NCI-H1436 treated with DMSO at 0.1 percent for 48 hours (cell line): Measurements from ENCODE around the gene LRRC26.
"Not testable (repeated sequence)": the region's sequence is repeated elsewhere in the genome, so short reads cannot be mapped to it uniquely, and the experiment has no call there.

Experiments
- DNase-seq: peaks from one replicate; lab custom pipeline; 2025; lab: John Stamatoyannopoulos, UW

Gene LRRC26

DNA sequence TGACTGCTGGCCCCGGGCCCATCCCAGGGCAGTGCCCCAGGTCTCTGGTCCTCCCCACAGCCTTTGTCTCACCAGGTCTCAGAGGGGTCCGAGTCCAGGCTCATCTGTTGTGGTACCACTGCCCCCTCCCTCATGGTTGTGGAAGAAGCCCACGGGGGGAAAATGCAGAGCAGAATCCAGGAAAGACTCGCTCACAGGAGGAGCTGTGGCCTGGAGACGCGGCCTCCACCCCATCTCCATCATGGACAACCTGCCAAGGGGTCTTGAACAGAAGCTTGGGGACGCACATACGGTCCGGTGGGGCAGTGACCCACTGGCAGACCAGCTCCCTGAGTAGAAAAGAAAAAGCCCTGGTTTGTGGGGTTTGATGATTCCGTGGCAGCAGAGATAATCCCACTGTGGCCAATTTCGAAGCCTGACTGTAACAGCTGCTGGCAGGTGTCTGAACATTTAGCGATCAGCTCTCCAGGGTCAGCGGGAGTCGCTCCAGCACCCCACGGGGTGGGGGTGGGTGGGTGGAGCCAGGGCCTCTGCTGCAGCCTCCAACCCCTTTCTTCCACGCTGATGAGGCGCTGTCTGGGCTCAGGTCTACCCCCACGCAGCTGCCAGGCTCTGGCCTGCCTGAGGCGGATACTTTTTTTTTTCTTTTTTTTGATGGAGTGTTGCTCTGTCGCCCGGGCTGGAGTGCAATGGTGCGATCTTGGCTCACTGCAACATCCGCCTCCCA is 32.8 kb downstream of the LRRC26 start:
- DNase-seq: no peak

DNA sequence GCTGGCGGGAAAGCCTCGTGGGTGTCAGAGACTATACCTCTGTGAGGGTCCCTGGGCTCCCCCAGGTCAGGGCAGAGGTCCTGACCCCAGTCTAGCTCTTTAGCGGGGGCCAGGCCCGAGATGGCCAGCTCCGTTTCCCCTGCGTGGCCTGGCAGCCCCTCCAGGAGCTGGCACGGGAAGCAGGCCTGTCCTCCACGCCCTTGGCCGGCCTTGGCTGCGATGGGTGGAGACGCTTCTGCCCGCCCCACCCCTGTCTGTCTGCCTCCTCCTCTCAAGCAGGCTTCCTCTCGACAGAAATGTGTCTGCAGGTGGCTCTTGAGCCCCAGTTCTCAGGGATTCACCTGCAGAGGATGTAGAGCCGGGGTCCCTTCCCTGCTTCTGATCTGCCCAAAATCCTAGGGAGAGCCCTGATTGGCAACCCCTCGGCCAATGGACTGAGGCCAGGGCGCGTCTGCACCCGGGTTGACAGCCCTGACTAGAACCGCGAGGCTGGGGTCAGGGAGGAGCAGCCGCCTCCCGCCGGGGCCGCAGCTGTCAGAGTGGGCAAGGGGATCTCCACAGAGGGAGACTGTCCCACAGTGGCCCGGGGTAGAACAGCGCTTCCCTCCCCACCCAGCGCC is 33.5 kb downstream of the LRRC26 start:
- no peak for DNase-seq

DNA sequence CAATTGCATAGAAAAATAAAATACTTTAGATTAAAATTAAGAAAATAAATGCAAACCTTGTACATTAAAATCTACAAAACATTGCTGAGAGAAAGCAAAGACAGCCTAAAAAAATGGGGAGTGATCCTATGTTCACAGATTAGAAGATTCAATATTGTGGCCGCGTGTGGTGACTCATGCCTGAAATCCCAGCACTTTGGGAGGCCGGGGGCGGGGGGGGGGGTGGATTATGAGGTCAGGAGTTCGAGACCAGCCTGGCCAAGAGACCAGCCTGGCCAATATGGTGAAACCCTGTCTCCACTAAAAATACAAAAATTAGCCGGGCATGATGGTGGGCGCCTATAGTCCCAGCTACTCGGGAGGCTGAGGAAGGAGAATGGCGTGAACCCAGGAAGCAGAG is 34.7 kb downstream of the LRRC26 start:
- not testable (repeated sequence) for DNase-seq

DNA sequence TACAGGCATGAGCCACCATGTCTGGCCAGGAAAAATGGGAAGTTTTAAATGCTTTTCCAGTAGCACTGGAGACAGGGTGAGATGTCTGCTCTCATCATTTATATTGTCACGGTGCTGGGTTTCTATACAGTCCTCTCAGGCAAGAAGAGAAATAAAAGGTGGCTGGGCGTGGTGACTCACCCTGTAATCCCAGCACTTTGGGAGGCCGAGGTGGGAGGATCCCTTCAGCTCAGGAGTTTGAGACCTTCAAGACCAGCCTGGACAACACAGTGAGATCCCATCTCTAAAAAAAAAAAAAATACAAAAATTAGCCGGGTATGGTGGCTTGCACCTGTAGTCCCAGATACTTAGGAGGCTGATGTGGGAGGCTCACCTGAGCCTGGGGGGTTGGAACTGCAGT is 35.7 kb downstream of the LRRC26 start:
- DNase-seq: no peak

DNA sequence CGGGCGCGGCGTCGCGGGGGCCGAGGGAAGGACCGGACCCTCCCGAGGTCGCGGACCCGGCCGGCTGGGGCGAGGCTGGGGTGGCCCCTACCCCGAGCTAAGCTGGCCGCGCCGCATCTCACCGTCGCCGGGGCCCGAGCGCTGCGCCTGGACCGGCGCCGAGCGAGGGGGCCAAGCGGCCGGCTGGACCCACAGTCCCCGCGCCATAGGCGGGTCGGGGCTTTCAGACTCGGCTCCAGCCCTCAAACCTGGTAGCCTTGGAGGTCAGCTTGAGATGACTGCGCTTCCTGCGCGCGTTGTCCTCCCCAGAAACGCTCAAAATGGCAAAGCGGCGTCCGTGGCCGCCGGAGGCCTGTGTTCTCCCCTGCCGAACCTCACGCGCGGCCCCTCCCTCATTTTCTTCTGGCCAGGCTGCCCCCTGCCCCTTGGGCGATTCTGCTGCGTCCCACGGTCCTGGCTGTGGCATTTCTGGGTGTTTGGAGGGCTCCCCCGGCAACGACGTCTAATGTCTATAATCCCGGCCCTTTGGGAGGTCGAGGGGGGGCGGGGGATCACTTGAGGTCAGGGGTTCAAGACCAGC is 39.6 kb downstream of the LRRC26 start:
- no peak for DNase-seq

DNA sequence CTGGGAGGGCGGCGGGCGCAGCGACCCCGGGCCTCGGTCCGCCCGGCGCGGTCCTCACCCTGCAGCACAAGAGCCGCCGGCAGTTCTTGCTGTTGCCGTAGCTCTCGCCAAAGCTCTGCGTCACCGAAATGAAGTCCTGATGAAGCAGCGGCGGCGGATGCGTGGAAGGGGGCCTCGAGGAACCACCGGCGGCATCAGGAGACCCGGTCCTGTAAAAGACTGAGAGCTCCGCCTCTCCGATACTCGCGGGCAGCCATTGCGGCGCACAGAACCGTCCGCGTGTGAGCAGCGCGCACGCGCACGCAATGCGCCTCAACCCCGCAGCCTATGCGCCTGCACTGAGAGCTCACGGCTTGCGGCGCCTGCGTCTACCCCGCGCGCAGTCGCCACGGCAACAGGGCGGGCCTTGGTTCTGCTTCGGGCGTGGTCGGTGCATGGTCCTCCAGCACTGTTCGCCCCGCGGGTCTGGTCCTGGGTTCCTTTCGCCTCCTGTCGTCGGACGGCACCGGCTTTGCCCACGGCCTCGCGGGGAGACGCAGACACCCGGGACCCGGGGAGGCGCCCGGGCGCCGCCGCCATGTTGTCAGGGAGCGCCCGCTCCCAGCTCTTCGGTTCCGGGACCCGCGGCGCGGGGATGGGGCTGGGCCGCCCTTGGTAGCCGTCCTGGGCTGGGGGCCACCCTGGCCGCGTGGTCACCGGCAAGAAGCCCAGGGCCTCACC is 40.2 kb downstream of the LRRC26 start:
- DNase-seq: peak; percentile 57

DNA sequence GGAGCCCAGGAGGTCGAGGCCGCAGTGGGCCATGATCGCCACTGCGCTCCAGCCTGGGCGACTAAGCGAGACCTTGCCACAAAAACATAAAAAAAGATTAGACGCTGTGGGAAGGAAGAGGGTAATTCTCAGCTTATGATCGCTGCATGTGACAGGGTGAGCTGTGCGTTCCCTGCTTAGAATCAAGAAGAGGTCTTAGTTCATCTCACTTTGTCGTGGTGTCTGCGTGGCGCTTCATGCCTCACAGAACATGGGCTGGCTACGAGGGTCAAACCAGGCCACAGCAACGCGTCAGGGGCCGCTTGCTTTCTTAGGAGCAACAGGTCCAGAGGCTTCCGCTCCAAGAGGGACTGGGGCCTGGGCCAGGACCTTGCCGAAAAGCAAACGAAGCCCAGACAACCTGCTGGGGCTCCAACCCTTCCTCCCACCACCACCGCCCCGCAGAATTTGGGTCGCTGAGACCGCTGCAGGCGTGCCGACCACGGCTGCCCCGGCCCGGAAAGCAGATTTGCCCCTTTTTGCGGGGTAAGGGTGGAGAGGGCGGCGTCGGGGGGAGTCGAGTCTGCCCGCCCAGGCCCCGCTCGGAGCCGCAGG is 40.9 kb downstream of the LRRC26 start:
- no peak for DNase-seq

DNA sequence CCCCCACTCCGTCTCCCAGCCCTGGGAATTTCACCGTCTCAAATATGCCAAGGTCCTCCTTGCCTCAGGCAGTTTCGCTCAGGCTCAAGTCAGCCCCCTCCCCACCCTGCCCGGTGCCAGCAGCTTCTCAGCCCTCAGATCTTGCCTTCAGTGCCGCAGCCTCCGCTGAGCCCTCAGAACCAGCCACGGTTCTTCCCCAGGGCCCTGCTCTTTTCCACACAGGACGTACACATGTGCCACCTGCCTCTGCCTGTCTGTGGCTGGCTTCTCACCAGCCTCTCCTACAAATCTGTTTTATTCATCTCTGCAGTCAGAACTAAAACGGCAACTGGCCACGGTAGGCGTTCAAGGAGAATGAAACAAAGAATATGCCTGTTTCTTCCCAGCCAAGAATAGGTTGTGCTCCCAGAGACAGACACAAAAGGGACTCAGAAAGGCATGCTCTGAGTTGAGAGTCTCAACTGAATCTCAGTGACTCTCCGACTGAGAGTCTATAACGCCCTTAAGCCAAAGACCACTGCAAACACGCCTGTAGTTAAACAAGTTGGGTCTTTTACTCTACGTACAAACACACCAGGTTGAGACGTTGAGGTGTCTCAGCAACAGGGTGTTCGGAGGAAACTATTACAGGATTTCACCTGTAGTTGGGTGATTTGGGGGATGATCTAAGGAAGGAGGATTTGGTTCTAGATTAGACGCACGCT is 41.5 kb downstream of the LRRC26 start:
- no peak for DNase-seq

DNA sequence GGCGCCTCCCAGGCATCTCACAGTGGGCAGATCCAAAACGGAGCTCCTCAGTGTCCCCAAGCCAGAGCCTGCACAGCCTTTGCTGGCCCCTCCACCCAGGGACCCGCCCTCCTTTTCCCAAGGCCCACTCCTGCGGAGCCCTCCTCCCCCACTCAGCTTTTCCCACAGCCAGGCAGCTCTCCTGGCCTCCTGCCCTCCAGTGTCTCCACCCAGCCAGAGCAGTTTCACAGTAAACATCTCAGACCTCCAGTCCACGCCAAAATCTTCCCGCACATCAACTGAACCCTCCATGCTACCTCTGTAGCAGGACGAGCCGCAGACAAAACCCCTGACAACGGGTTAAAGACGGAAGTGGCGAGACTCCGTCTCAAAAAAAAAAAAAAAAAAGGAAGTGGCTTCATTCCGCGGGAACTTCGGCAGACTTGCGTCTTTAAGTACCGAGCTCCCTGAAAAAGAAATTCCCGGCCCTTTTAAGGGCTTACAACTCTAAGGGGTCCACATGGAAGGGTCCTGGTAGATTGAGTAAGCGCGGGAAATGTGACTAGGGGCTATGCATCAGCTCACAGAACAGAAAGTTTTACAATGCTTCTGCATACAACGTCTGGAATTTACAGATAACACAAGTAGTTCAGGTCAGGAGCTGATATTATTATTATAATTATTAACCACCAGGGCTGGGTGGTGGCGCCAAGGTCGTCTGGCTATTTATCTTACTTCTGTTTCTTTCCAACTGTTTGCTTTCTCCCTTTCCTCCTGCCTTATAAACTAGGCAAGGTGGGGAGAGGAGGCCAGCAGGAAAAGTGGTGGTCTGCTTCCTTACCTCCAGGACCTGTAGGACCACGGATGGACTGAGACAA is 42.3 kb downstream of the LRRC26 start:
- DNase-seq: no peak

DNA sequence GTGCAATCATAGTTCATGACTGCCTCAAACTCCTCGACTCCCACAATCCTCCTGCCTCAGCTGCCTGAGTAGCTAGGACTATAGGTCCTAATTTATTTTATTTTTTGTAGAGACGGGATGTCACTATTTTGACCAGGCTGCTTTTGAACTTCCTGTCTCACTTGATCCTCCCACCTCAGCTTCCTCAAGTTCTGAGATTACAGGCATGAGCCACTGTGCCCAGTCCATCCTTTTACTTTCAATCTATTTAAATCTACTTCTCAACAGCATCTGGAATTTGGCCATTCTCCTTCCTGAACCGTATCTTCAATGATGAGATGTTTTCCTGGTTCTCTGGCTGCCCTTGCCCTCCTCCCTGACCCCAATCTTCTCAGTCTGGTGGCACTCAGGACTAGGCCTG is 43.1 kb downstream of the LRRC26 start:
- no peak for DNase-seq

DNA sequence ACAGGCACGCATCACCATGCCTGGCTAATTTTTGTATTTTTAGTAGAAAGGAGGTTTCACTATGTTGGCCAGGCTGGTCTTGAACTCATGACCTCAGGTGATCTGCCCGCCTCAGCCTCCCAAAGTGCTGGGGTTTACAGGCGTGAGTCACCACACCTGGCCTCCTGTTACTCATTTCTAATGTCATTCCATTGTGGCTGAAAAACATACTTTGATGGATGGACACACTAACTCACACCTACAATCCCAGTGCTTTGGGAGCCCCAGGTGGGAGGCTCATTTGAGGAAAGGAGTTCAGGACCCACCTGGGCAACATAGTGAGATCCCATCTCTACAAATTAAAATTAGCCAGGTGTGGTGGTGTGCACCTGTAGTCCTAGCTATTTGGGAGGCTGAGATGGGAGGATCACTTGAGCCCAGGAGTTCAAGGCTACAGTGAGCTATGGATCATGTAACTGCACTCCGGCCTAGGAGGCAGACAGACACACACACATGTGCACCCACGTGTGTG is 45.8 kb downstream of the LRRC26 start:
- not testable (repeated sequence) for DNase-seq

DNA sequence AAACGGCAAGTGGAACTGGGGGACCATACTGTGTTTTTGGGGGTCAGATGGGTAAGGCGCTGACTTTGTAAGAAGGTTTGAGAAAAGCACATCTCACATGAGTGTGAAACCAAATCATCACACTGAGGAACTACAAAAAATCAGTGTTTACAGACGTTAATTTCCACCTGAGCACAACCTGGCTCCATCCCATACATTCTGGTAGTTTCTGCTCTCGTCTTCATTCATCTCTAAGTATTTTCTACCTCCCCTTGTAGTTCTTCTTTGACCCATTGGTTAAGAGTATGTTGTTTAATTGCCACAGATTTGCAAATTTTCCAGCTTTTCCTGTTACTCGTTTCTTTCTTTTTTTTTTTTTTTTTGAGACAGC is 46.4 kb downstream of the LRRC26 start:
- DNase-seq: no peak

DNA sequence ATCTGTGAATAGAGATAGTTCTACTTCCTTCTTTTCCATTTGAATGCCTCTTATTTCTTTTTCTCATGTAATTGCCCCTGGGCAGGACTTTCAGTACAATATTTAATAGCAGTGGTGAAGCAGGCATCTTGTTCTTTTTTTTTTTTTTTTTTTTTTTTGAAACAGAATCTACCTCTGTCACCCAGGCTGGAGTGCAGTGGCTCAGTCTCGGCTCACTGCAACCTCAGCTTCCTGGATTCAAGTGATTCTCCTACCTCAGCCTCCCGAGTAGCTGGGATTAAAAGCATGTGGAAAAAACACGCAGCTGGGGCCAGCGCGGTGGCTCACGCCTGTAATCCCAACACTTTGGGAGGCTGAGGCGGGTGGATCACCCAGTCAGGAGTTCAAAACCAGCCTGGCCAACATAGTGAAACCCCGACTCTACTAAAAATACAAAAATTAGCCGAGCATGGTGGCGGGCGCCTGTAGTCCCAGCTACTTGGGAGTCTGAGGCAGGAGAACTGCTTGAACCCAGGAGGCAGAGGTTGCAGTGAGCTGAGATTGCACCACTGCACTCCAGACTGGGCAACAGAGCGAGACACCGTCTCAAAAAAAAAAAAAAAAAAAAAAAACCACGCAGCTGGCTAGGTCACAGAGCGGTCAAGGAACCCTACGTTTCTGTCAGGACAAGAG is 46.9 kb downstream of the LRRC26 start:
- DNase-seq: not testable (repeated sequence)

DNA sequence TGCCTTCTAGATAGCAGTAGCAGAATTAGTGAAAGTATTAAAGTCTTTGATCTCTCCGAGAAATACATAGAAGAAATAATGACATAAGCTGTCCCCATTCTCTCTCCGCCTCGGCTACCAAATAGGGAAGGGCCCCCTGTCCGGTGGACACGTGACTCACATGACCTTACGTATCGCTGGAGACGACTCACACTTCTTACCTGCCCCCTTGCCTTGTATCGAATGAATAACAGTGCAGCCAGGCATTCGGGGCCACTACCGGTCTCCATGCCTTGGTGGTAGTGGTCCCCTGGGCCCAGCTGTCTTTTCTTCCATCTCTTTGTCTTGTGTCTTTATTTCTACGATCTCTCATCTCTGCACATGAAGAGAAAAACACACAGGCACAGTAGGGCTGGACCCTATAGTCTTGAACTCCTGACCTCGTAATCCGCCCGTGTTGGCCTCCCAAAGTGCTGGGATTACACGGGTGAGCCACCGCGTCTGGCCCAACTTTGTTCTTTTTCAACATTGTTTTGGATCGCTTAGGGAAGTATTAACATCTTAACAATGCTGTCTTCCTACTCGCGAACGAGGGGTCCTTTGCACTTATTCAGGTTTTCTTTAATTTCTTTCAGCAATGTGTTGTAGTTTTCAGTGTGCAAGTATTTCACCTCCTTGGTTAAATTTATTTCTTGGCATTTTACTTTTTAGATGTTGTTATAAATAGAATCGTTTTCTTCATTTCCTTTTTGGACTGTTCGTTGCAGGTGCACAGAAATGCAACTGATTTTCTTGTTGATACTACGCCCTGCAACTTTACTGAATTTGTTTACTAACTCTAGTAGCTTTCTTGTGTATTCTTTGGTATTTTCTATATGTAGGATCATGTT is 47.7 kb downstream of the LRRC26 start:
- DNase-seq: not testable (repeated sequence)
